ENCODE measurements around the gene VMP1.

GRCh38 chr17:59851439-59852375, 144.3 kb downstream of the VMP1 start:
- no peak for TF ChIP-seq EP300 (IDR thresholded peaks at IDR 0.05; ENCODE audit: borderline replicate concordance)
- no peak for TF ChIP-seq MAX (IDR thresholded peaks at IDR 0.05)
- no peak for TF ChIP-seq NFIC (IDR thresholded peaks at IDR 0.05)
- TF ChIP-seq TAF1 (IDR thresholded peaks at IDR 0.05; ENCODE audit: low read depth), result no peak
- no peak for TF ChIP-seq ZBTB7A (IDR thresholded peaks at IDR 0.05; ENCODE audit: low read depth)
